Pancreas (tissue), 10 donors: ENCODE results near the gene LRP5. TPM values are rescaled to one million over a fixed set of nuclear protein-coding genes. Genes with fewer than 3 reads are reported as not detected.

ENCODE experiments used
- ATAC-seq, 4 donors: fragments of 200-7000 bp; cut with Tn5 transposase; one replicate each; pipeline versions ENCODE4 v1.8.0 to v1.9.1; 2020; ENCODE audit warnings: mild to moderate bottlenecking in 4 of 4, moderate library complexity in 4 of 4
- DNase-seq, 6 donors: peaks; one replicate each; pipeline ENCODE4 v3.0.0-alpha.2; 2020
- FAIRE-seq: peaks from 2 replicates; lab custom pipeline; 2012; peaks lifted over from hg19 to GRCh38; lab: Jason Lieb, UNC
- H3K27ac ChIP-seq, 4 donors: fragments of 200-600 bp; sonication (generic); 1 replicate in 3 of 4; 2 replicates in 1 of 4; pipeline versions ENCODE4 v1.5.0 to v1.8.0; 2020
- H3K27me3 ChIP-seq, 4 donors: fragments of 200-600 bp; one replicate each; pipeline ENCODE4 v1.8.0; 2021
- H3K36me3 ChIP-seq, 3 donors: fragments of 200-600 bp; sonication (generic) in 1 of 3; one replicate each; pipeline versions ENCODE4 v1.5.0 to v1.8.0; 2020 to 2021
- H3K4me1 ChIP-seq, 3 donors: fragments of 200-600 bp; one replicate each; pipeline ENCODE4 v1.8.0; 2021
- H3K4me3 ChIP-seq, 4 donors: fragments of 200-600 bp; sonication (generic) in 2 of 4; one replicate each; pipeline versions ENCODE4 v1.5.0 to v1.8.0; 2020 to 2021
- H3K9me3 ChIP-seq, 4 donors: fragments of 200-600 bp; one replicate each; pipeline ENCODE4 v1.8.0; 2021
- WGBS, 2 donors: extraction: QIAGEN DNeasy Blood & Tissue Kit; methylation state at CpG; one replicate each; pipeline ENCODE4 v1.1.7; 2013; 5-methylcytosine and 5-hydroxymethylcytosine counted together
- intact Hi-C, 3 donors: fragments of 100-400 bp; cut with DNase I; formaldehyde crosslinking; loops; one replicate each; pipeline versions ENCODE4 v1.11.1 to v1.14.2; 2022
- polyA plus RNA-seq, 2 donors: library from polyadenylated mRNA; stranded (reverse); fragments of 200-250 nt; gene quantifications; one replicate each; pipeline ENCODE4 v1.2.3, GENCODE V29; 2013
- total RNA-seq, 6 donors: library from RNA; stranded (reverse); fragmentation: NEBNext Ultra II Directional in 4 of 6; extraction: Animal tissue kit (Norgen Biotek cat#: 25700) in 4 of 6; gene quantifications; one replicate each; pipeline versions ENCODE4 v1.2.1 to v1.2.4, GENCODE V29; 2021 to 2023
- TF ChIP-seq, protein P1 (sequence below), 4 donors: fragments of 200-600 bp; sonication (generic) in 3 of 4; IDR thresholded peaks; one replicate each; pipeline versions ENCODE4 v1.5.0 to v1.8.0; 2021; ENCODE audit warnings: antibody characterized with exemption in 4 of 4
- donor health status: healthy with polysubstance abuse.
- donor health status: DM: no; HTN: no; CAD: no; lungs with moderate emphysema.
- donor health status: DM: no; HTN: no; CAD: no.
- donor health status: control.
- donor health status: control.
- donor health status: Bipolar disorder and iron deficiency.
- donor health status: DM: yes; HTN: yes; CAD: no.
- donor health status: DM: no; HTN: no; CAD: no.
- donor health status: DM: no; HTN: no; CAD: no.
- donor health status: DM: yes; HTN: yes; CAD: no.

LRP5 gene
- total and polyA plus RNA-seq, 8 donors, result 27.4 to 62.8 (median 32.5) TPM

DNA sequence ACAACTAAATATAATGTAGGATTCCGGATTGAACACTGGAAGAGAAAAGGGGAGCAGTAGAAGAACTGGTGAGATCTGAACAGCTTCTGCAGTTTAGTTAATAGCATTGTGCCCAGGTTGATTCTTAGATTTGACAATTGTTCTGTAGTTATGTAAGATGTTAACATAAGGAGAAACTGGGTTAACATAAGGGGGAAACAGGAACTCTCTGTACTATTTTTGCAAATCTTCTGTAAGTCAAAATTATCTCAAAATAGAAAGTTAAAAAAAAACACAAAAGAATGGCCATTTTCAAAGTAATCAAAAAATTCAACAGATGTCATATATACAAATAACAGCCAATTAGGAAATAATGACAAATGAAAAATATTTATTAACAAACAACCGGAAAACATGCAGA is 18.7 kb upstream of the LRP5 start:
- no peak for FAIRE-seq
- 75 to 81% methylated on average over 2 of the region's 2 CpGs for WGBS, 2 donors
- Histone ChIP-seq H3K36me3 (no peaks in the 10 kb centered on the region), H3K9me3 (no peaks in the 10 kb centered on the region), H3K27ac (no peak overlapping the region), H3K4me3 (no peak overlapping the region), H3K27me3 (no peaks in the 10 kb centered on the region), H3K4me1 (peaks cover 9% of the 10 kb centered on the region in 3 donors)
- intact Hi-C loops, result no loop called here
- no peak for DNase-seq
- ATAC-seq, result no peak
- TF ChIP-seq, protein P1, sequence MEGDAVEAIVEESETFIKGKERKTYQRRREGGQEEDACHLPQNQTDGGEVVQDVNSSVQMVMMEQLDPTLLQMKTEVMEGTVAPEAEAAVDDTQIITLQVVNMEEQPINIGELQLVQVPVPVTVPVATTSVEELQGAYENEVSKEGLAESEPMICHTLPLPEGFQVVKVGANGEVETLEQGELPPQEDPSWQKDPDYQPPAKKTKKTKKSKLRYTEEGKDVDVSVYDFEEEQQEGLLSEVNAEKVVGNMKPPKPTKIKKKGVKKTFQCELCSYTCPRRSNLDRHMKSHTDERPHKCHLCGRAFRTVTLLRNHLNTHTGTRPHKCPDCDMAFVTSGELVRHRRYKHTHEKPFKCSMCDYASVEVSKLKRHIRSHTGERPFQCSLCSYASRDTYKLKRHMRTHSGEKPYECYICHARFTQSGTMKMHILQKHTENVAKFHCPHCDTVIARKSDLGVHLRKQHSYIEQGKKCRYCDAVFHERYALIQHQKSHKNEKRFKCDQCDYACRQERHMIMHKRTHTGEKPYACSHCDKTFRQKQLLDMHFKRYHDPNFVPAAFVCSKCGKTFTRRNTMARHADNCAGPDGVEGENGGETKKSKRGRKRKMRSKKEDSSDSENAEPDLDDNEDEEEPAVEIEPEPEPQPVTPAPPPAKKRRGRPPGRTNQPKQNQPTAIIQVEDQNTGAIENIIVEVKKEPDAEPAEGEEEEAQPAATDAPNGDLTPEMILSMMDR (IDR thresholded peaks at IDR 0.05), result no peak

DNA sequence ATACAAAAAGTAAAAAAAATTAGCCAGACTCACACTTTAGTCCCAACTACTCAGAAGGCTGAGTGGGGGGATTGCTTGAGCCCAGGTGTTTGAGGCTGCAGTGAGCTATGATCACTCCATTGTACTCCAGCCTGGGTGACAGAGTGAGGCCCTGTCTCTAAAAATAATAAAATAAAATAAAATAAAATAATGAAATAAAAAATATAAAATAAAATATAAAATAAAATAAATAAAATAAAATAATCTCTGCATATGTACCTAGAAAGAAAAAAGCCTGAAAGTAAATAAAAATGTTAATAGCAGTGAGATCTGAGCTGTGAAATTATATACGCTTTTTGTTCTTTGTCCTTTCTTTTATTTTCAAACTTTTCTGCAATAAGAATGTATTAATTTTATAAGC is 17.1 kb upstream of the LRP5 start:
- no peak overlapping the region for H3K27ac ChIP-seq
- peaks cover 9 to 12% (median 11%) of the 10 kb centered on the region in 3 donors for H3K4me1 ChIP-seq
- TF ChIP-seq, protein P1 (IDR thresholded peaks at IDR 0.05), result no peak
- intact Hi-C loops, result loop anchor here in 2 of 3 donors (5.0 kb wide), 1 partner anchor 38 kb away; no protein-coding TSS in a partner anchor
- H3K36me3 ChIP-seq, result no peaks in the 10 kb centered on the region
- H3K4me3 ChIP-seq, result no peak overlapping the region
- no peaks in the 10 kb centered on the region for H3K9me3 ChIP-seq
- WGBS, 2 donors, result 91 to 92% methylated on average over 1 of the region's 1 CpG
- no peak for ATAC-seq
- no peaks in the 10 kb centered on the region for H3K27me3 ChIP-seq
- FAIRE-seq, result no peak
- DNase-seq, result no peak

DNA sequence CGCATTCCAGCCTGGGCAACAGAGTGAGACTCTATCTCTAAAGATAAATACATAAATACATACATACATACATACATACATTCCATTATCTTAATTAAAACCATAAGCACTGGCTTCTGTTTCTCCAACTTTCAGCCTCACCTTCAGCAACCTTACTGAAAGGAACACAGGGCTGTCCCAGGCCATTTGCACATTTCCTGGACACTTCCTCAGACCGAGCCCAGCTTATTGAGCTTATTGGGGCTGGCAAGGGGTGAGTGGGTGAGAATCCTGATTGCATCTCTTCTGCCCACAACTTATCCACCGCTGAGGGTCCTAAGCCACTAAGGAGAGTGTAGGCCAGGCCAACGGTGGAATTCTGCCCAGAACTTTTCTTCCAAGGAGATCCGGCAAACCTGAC is 16.5 kb upstream of the LRP5 start:
- no peak for DNase-seq
- Histone ChIP-seq H3K4me3 (no peak overlapping the region), H3K9me3 (no peaks in the 10 kb centered on the region), H3K4me1 (peaks cover 9 to 12% (median 11%) of the 10 kb centered on the region in 3 donors), H3K27ac (no peak overlapping the region), H3K36me3 (no peaks in the 10 kb centered on the region), H3K27me3 (no peaks in the 10 kb centered on the region)
- intact Hi-C loops, result loop anchor here in 2 of 3 donors (5.0 kb wide), 1 partner anchor 39 kb away; no protein-coding TSS in a partner anchor
- TF ChIP-seq, protein P1 (IDR thresholded peaks at IDR 0.05), result no peak
- WGBS, 2 donors, result 87 to 89% methylated on average over 5 of the region's 5 CpGs
- ATAC-seq, result no peak
- no peak for FAIRE-seq

DNA sequence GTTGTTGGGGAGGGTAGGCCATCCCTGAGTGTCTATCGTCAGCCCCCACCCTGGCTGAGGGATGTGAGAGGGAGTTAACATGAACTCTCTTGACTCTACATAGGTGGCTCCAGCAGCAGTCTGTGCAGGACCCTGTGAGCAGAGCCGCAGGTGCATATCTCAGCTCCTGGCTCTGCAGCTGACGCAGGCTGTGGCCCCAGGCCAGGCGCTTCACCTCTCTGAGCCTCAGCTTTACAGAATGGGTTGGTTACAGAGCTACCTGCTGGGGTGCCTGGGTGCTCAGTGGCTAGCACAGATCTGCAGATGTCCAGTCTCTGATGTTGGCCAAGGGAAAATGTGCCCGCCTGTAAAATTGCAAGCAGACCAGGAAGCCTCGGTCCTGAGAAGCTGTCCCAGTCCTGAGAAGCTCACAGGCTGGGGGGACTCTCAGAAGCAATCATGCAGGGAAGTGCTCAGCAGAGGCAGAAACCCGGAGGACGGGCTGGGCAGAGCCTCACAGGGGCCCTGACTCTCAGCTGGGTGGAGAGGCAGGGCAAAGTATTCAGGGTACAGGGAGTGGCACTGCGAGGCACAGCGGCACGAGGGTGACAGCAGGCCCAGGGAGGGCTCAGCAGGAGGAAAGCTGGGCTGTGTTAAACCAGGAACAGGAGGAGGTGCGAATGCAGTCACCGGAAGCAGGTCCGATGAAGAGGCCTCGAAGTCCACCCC is 15.9 kb upstream of the LRP5 start:
- no peak for FAIRE-seq
- H3K36me3 ChIP-seq, result no peaks in the 10 kb centered on the region
- H3K4me1 ChIP-seq, result peaks cover 9 to 12% (median 11%) of the 10 kb centered on the region in 3 donors
- ATAC-seq, result no peak
- TF ChIP-seq, protein P1 (IDR thresholded peaks at IDR 0.05), result no peak
- DNase-seq, result no peak
- intact Hi-C loops, result loop anchor here in 2 of 3 donors (5.0 kb wide), 1 partner anchor 39 kb away; no protein-coding TSS in a partner anchor
- no peaks in the 10 kb centered on the region for H3K27me3 ChIP-seq
- H3K27ac ChIP-seq, result no peak overlapping the region
- WGBS, 2 donors, result 82 to 85% methylated on average over 15 of the region's 15 CpGs
- no peak overlapping the region for H3K4me3 ChIP-seq
- no peaks in the 10 kb centered on the region for H3K9me3 ChIP-seq

DNA sequence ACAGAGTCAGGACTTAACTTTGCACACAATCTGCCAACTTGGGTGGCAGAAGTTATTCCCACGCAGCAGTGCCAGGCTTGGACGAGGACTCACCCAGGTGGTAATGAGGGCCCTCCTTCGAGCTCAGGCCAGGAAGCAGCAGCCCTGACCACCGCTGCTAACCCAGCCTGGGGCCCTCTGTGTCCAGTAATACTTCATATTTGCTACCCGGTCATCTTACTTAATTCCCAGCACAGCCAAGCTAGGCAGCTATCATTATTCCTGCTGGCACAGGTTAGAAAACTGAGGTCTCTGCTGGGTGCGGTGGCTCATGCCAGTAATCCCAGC is 15.4 kb upstream of the LRP5 start:
- ATAC-seq (no peak), FAIRE-seq (no peak)
- WGBS, 2 donors, result 72 to 77% methylated on average over 6 of the region's 6 CpGs

More for the DNA sequence above, 15.4 kb upstream of the LRP5 start:
- H3K27me3 ChIP-seq, result no peaks in the 10 kb centered on the region
- no peaks in the 10 kb centered on the region for H3K9me3 ChIP-seq
- no peak overlapping the region for H3K27ac ChIP-seq
- intact Hi-C loops, result loop anchor here in 2 of 3 donors (5.0 kb wide), 1 partner anchor 40 kb away; no protein-coding TSS in a partner anchor
- no peak overlapping the region for H3K4me3 ChIP-seq
- H3K36me3 ChIP-seq, result no peaks in the 10 kb centered on the region
- H3K4me1 ChIP-seq, result peaks cover 9 to 12% (median 11%) of the 10 kb centered on the region in 3 donors
- DNase-seq, result no peak
- TF ChIP-seq, protein P1 (IDR thresholded peaks at IDR 0.05), result no peak
